GM12873 (cell line): Measurements from ENCODE around the gene U2SURP.

Source experiments
- CTCF ChIP-seq: IDR thresholded peaks from 2 replicates; pipeline ENCODE4 v1.5.1; 2012; ENCODE audit warnings: low read depth, mild to moderate bottlenecking, moderate library complexity, low read length, control low read depth; ENCODE audit not compliant: insufficient read depth; ENCODE audit errors: missing control alignments

The U2SURP gene

GRCh38 chr3:143101792-143102381 is 100.5 kb downstream of the U2SURP start:
- no peak for TF ChIP-seq CTCF

GRCh38 chr3:143103652-143104051 is 102.3 kb downstream of the U2SURP start:
- TF ChIP-seq CTCF, result no peak

GRCh38 chr3:143105170-143105569 is 103.8 kb downstream of the U2SURP start:
- TF ChIP-seq CTCF, result no peak

GRCh38 chr3:143109861-143110260 is 108.5 kb downstream of the U2SURP start:
- TF ChIP-seq CTCF, result no peak
